GM12873 (cell line): ENCODE data around the gene MXD3.
A peak's percentile ranks its signal among the peaks of the same experiment; 100 is the strongest.

Source experiments
- TF ChIP-seq, protein P1 (sequence below): IDR thresholded peaks from 2 replicates; pipeline ENCODE4 v1.5.1; 2012; ENCODE audit warnings: low read depth, mild to moderate bottlenecking, moderate library complexity, low read length, control low read depth; ENCODE audit not compliant: insufficient read depth; ENCODE audit errors: missing control alignments

MXD3 gene

DNA sequence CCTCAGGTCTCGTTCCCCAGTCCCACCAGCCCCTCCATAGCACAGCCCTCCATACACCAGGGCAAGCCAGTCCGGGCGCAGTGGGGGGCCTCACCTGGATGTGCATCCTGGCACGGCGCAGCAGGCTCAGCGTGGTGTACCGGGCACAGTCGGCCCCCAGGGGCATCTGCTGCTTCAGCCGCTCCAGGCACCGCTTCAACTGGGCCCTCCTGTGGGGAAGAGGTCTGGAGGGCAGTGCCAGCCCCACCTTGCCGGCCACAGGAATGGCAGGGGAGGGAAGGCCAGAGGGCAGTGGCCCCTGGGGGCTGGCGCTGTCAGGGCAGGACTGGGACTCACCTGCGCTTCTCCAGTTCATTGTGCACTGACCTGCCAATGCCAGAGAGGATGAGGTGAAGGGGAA is 1.4 kb downstream of the MXD3 start:
- TF ChIP-seq, protein P1, sequence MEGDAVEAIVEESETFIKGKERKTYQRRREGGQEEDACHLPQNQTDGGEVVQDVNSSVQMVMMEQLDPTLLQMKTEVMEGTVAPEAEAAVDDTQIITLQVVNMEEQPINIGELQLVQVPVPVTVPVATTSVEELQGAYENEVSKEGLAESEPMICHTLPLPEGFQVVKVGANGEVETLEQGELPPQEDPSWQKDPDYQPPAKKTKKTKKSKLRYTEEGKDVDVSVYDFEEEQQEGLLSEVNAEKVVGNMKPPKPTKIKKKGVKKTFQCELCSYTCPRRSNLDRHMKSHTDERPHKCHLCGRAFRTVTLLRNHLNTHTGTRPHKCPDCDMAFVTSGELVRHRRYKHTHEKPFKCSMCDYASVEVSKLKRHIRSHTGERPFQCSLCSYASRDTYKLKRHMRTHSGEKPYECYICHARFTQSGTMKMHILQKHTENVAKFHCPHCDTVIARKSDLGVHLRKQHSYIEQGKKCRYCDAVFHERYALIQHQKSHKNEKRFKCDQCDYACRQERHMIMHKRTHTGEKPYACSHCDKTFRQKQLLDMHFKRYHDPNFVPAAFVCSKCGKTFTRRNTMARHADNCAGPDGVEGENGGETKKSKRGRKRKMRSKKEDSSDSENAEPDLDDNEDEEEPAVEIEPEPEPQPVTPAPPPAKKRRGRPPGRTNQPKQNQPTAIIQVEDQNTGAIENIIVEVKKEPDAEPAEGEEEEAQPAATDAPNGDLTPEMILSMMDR, result no peak

DNA sequence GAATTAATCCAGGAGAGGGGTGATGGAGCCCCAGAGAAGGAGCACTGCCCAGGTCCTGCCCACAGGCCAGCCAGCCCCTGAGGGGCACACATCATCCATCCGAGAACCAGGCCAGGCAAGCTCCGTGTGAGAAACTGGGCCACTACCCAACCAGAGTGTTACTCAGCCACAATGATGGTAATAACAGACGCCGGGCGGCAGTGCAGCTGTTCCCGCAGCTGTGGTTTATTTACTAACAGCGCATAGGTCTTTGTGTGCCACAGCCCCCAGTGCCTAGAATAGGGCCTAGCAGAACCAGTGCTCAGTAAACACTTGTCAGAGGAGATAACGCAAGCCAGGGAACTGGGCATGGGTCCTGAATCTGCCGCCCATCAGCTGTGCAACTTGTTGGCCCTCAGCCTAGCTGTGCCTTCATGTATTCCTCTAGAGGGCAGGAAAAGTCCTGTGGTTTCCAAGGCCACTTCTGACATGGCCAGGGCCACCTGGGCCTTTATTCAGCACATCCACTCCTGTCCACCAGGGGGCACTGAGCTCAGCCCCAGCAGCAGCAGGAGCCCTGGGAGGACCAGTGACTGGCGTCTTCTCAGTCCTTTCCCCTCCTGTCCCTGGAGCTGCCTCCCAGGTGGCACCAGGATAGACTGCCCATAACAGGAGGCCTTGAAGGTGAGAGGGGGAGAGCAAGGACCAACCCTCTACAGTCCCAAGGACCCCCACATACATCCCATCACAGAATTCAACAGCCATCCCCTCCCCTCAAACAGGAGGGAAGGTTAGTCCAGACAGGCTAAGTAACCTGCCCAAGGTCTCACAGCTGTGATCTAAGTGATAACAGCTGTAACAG is 2.1 kb downstream of the MXD3 start:
- TF ChIP-seq, protein P1, result peak; percentile 97

DNA sequence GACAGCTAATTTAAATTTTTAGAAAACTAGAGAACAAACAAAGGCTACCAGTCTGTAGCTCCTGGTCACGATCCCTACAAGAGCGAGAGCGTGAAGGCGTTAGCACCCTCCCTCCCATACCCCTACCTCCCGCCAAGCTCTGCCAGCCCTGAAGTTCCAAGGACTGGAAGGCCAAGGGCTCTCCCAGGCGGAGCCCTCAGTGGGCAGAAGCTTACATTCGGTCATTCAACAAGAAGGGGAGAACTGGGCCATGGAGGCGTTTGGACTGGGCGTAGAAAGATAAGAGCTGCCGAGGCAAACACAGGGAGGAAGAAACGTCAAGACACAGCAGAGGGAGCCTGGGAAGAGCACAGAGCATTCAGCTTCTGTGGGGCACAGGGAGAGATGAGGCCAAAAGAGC is 3.0 kb downstream of the MXD3 start:
- TF ChIP-seq, protein P1, result no peak

DNA sequence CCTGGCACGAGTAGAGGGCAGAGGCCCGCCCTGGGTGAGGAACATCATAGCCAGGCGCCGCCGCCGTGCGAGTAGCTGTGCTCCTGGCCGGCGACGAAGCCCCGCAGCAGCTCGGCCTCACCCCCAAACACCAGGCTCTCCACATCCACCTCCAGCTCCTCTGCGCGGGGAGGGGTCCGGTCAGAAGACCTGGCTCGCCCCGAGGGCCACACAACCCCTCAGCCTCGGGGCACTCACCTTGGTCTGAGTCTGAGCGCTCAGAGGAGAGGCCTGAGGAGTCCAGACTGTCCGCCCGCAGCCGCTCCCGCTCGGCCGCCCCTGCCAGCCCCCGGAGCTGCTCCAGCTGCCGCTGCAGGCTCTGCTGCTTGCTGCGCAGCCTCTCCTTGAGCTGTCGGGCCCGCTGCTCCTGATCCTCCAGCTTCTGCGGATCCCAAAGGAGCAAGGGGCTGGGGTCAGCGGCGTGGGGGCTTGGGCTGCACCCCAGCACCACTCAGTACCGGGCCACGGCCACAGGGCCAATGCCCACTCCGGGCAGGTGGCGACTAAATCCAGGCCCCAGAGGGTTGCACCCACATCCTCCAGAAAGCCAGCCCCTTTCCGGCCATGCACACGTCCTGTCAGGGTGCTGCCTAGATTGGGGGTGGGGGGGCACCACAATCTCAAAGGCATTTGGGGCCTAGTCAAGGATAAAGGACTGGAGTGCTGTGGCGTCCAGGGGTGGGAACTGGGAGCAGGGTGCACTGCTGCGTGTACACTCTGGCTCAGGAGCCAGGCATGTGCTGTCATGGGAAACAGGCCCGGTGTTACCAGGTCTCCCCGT is 3.9 kb downstream of the MXD3 start:
- TF ChIP-seq, protein P1, result no peak

DNA sequence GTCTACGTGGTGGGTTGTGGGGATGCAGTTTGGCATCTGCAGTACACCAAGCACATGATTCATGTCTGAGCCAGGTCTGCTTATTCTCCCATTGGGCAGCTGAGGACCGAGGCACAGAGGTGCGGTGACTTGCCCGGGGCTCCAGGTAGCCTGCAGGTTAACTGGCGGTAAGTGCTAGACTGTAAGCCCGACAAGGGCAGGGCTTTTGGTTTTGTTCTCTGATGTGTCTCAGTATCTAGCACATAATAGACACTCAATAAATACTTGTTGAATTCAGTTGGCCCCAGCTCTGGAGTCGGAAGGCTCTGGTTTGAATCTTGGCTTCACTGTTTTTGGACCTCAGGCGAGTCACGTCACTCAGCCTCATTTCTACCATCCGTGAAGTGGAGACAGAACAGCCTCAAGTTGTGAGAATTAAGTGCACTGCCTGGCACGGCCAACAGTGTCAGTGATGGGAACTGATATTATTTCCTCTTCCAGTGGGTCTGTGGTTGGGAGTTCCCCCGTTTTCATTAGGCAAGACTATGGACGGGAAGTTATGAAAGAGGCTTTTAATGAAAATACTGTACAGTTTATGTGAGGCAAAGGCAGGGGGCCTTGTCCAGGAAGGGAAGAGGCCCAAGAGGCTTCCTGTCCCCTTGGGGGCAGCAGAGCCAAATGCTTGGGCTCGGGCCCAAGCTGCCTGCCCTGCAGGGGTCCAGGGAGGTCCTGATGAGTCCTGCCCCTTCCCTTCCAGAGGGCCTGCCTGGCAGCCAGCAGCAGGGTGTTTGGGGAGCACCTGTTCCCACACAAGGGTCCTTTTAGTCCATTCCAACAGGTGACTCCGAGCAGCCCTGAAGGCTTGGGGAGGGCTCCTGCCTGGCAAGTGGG is 4.8 kb downstream of the MXD3 start:
- TF ChIP-seq, protein P1, result no peak

DNA sequence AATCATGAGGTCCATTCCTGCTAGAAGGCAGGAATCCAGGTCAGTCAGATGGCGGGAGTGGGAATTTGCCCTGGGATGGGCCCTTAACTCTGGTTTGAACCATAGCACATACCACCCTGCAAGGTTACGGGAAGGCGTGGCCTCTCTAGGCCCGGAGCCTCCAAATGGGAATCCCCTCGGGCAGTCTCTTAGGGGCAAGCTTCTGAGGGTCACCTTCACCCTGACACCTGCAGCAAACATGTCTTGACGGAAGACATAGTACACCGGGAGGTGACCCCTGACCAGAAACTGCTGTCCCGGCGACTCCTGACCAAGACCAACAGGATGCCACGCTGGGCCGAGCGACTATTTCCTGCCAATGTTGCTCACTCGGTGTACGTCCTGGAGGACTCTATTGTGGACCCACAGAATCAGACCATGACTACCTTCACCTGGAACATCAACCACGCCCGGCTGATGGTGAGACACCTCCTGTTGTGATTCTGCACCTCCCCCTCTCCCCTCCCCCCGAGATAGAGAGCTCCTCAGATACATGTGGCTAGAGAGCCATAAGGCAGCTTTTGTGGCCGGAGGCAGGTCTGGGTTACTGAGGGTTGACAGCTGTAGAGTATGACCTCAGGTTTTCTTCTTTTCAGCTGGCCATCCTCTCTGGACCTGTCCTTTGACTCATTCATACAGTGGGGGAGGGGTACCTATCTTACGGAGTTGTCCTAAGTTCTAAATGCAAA is 7.1 kb downstream of the MXD3 start:
- TF ChIP-seq, protein P1, result no peak
